22Rv1 (cell line): ENCODE data around the gene MAP1LC3B.

Experiments used
- H3K27ac ChIP-seq: fragments of 450-650 bp; 2 replicates; pipeline ENCODE4 v1.5.1; 2017
- CTCF ChIP-seq: fragments of 450-650 bp; IDR thresholded peaks from 2 replicates; pipeline ENCODE4 v1.5.1; 2017; ENCODE audit warnings: mild to moderate bottlenecking
- ZFX ChIP-seq: fragments of 450-650 bp; IDR thresholded peaks from 2 replicates; pipeline ENCODE4 v1.6.1; 2017; ENCODE audit warnings: antibody characterized with exemption, borderline replicate concordance

The MAP1LC3B gene

GRCh38 chr16:87412371-87412995 is 20.3 kb downstream of the MAP1LC3B start:
- TF ChIP-seq CTCF (no peak), ZFX (no peak)
- no peak overlapping the region for H3K27ac ChIP-seq

- no peak for TF ChIP-seq CTCF
- TF ChIP-seq ZFX: no peak
- H3K27ac ChIP-seq: no peak overlapping the region
Measured at GRCh38 chr16:87412996-87413421, 20.9 kb downstream of the MAP1LC3B start.

- TF ChIP-seq ZFX (no peak), CTCF (no peak)
- H3K27ac ChIP-seq: no peak overlapping the region
Measured at GRCh38 chr16:87414251-87414680, 22.1 kb downstream of the MAP1LC3B start.

GRCh38 chr16:87415441-87415840 is 23.3 kb downstream of the MAP1LC3B start:
- no peak overlapping the region for H3K27ac ChIP-seq
- TF ChIP-seq ZFX (no peak), CTCF (no peak)

GRCh38 chr16:87416826-87417527 is 24.8 kb downstream of the MAP1LC3B start:
- TF ChIP-seq CTCF (peak; percentile 83), ZFX (no peak)
- H3K27ac ChIP-seq: no peak overlapping the region

GRCh38 chr16:87417528-87417910 is 25.4 kb downstream of the MAP1LC3B start:
- TF ChIP-seq CTCF (no peak), ZFX (no peak)
- H3K27ac ChIP-seq: no peak overlapping the region

- no peak overlapping the region for H3K27ac ChIP-seq
- TF ChIP-seq CTCF (no peak), ZFX (no peak)
Measured at GRCh38 chr16:87418216-87418615, 26.1 kb downstream of the MAP1LC3B start.
